Suprapubic skin (tissue), 4 donors: ENCODE measurements around the gene RNF227. TPM values are rescaled to one million over a fixed set of nuclear protein-coding genes. Genes with fewer than 3 reads are reported as not detected.

Experiments
- DNase-seq, 2 donors: peaks; one replicate each; pipeline ENCODE4 v3.0.0-alpha.2; 2019; ENCODE audit warnings: low spot score in 2 of 2
- H3K27ac ChIP-seq: fragments of 200-600 bp; sonication (generic); one replicate; pipeline ENCODE4 v1.5.1; 2019
- H3K27me3 ChIP-seq: fragments of 200-600 bp; sonication (generic); one replicate; pipeline ENCODE4 v1.5.1; 2019
- H3K36me3 ChIP-seq: fragments of 200-600 bp; sonication (generic); one replicate; pipeline ENCODE4 v1.5.1; 2019
- H3K4me1 ChIP-seq: fragments of 200-600 bp; sonication (generic); one replicate; pipeline ENCODE4 v1.5.1; 2019
- H3K4me3 ChIP-seq: fragments of 200-600 bp; sonication (generic); one replicate; pipeline ENCODE4 v1.5.1; 2019; ENCODE audit warnings: mild to moderate bottlenecking
- H3K9me3 ChIP-seq: fragments of 200-600 bp; sonication (generic); one replicate; pipeline ENCODE4 v1.5.1; 2019
- EP300 ChIP-seq: sonication (generic); formaldehyde crosslinking; IDR thresholded peaks from one replicate; pipeline ENCODE4 v1.6.1; 2017; ENCODE audit warnings: antibody characterized with exemption
- POLR2A ChIP-seq, 2 donors: fragments of 450-650 bp; IDR thresholded peaks; one replicate each; pipeline ENCODE4 v1.6.1; 2017; ENCODE audit warnings: antibody characterized with exemption in 2 of 2, mild to moderate bottlenecking in 2 of 2, moderate library complexity in 2 of 2
- POLR2AphosphoS5 ChIP-seq, 3 donors: sonication (generic); formaldehyde crosslinking; IDR thresholded peaks; one replicate each; pipeline ENCODE4 v1.6.1; 2017; ENCODE audit warnings: antibody characterized with exemption in 3 of 3
- WGBS: methylation state at CpG from one replicate; pipeline ENCODE4 v1.1.5; 2018; 5-methylcytosine and 5-hydroxymethylcytosine counted together
- total RNA-seq, 4 donors: library from RNA; depleted of rRNA; stranded (reverse); fragments of >200 nt; gene quantifications; one replicate each; pipeline ENCODE4 v1.1.0, GENCODE V29; 2016
- TF ChIP-seq, protein P1 (sequence below), 2 donors: fragments of 200-600 bp in 1 of 2; fragments of 450-650 bp in 1 of 2; sonication (generic) in 1 of 2; IDR thresholded peaks; one replicate each; pipeline ENCODE4 v1.5.1; 2016 to 2019; ENCODE audit warnings: antibody characterized with exemption in 2 of 2, mild to moderate bottlenecking in 1 of 2, moderate library complexity in 1 of 2

Gene RNF227
- 10 to 100 TPM; 51.1 to 66.3 (median 57.3) TPM for total RNA-seq

DNA sequence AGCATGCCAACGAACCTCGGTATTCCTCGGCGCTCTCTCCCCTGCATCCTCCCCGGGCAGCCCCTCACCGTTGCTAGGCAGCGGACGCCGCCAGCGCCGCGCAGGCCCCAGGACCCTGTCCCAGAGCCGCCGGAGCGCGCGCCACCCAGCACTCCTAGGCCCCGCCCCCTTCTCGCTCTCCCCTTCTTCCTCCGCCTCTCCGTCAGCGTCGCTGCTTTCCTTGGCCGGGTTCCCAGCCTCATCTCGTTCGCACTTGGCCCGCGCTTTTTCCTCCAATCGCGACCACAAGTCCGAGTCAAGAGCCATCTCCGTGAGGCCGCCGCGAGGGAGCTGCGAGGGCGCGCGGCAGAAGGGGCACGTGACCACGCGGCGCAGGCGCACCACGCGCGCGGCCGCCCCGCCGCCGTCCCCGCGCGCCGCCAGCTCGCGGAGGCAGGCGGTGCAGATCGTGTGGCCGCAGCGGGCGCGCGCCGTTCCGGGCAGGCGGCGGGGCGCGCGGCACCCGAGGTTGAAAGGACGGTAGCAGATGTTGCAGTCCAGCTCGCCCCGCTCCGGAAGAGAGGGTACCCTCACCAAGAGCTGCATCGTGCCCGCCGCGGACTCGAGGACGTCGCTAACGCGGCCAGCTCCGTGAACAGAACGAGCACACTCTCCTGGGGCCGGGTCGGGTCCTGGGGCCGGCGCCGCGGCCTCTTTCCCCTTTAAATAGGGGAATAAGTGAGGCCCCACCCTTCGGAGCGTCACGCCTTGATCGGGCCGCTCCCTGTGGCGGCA is at the start of gene RNF227:
RNF227 (minus strand) TSS at position 679 of the 774 bp plus-strand sequence; CDS start at position 585, 94 bp downstream.
- H3K4me3 ChIP-seq = peak within 1 kb of the TSS; percentile 63
- under 1% methylated on average over 27 of the region's 100 CpGs for WGBS
- H3K4me1 ChIP-seq = peaks cover 37% of the 10 kb centered on the region
- H3K27me3 ChIP-seq = no peaks in the 10 kb centered on the region
- peak within 1 kb of the TSS; percentile 97 for H3K27ac ChIP-seq
- H3K9me3 ChIP-seq = no peaks in the 10 kb centered on the region
- TF ChIP-seq, protein P1, sequence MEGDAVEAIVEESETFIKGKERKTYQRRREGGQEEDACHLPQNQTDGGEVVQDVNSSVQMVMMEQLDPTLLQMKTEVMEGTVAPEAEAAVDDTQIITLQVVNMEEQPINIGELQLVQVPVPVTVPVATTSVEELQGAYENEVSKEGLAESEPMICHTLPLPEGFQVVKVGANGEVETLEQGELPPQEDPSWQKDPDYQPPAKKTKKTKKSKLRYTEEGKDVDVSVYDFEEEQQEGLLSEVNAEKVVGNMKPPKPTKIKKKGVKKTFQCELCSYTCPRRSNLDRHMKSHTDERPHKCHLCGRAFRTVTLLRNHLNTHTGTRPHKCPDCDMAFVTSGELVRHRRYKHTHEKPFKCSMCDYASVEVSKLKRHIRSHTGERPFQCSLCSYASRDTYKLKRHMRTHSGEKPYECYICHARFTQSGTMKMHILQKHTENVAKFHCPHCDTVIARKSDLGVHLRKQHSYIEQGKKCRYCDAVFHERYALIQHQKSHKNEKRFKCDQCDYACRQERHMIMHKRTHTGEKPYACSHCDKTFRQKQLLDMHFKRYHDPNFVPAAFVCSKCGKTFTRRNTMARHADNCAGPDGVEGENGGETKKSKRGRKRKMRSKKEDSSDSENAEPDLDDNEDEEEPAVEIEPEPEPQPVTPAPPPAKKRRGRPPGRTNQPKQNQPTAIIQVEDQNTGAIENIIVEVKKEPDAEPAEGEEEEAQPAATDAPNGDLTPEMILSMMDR (IDR thresholded peaks at IDR 0.05) = peak in 1 of 2 donors; percentile 5
- TF ChIP-seq POLR2A (IDR thresholded peaks at IDR 0.05) = peak in 1 of 2 donors; percentile 49
- peak in 2 of 3 donors; percentile 42 to 77 for TF ChIP-seq POLR2AphosphoS5 (IDR thresholded peaks at IDR 0.05)
- TF ChIP-seq EP300 = no peak
- peaks cover 15% of the 10 kb centered on the region for H3K36me3 ChIP-seq
- peak; percentile 94 to 96 for DNase-seq

- Histone ChIP-seq H3K4me1 (no peaks in the 10 kb centered on the region), H3K4me3 (no peak overlapping the region), H3K36me3 (no peaks in the 10 kb centered on the region), H3K9me3 (no peaks in the 10 kb centered on the region), H3K27me3 (peaks cover 7% of the 10 kb centered on the region), H3K27ac (no peak overlapping the region)
- DNase-seq = no peak
- TF ChIP-seq EP300 = no peak
- no peak for TF ChIP-seq POLR2A (IDR thresholded peaks at IDR 0.05)
- TF ChIP-seq, protein P1 (IDR thresholded peaks at IDR 0.05) = no peak
- TF ChIP-seq POLR2AphosphoS5 (IDR thresholded peaks at IDR 0.05) = no peak
- 30% methylated on average over 2 of the region's 2 CpGs for WGBS
Observed at GRCh38 chr17:7961421-7961820, 45.3 kb upstream of the RNF227 start.

DNA sequence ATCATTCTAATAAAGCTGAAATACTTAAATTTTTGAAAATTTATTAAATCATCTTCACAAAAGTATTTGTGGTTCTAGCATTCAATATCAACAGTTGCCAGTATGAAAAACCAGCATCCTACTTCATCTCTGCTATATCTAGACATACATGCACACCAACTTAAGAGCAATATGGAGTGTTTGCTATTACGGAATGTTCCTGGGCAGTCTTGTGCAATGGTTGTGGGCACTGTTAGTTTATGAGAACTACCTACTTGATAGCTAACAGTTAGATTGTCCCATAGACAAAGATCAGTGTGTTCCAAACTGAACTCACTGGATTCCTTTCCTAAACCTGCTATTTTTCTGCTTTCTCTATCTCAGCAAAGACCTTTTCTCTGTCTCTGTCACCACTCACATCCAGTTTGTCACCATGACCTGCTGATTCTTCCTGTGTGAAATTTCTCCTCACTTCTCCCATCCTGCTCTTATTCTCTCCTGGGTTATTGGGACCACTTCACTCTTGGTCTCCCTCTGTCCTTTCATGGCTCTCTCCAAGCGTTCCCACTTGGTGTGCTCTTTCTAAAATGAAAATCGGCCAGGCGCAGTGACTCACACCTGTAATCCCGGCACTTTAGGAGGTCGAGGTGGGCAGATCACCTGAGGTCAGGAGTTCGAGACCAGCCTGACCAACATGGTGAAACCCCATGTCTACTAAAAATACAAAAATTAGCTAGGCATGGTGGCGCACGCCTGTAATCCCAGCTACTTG is 43.6 kb upstream of the RNF227 start:
- no peak overlapping the region for H3K27ac ChIP-seq
- no peaks in the 10 kb centered on the region for H3K4me1 ChIP-seq
- H3K4me3 ChIP-seq = no peak overlapping the region
- 88% methylated on average over 9 of the region's 9 CpGs for WGBS
- no peaks in the 10 kb centered on the region for H3K9me3 ChIP-seq
- peaks cover 7% of the 10 kb centered on the region for H3K27me3 ChIP-seq
- TF ChIP-seq EP300 (no peak), POLR2A (IDR thresholded peaks at IDR 0.05) (no peak), POLR2AphosphoS5 (IDR thresholded peaks at IDR 0.05) (no peak)
- TF ChIP-seq, protein P1 (IDR thresholded peaks at IDR 0.05) = no peak
- H3K36me3 ChIP-seq = no peaks in the 10 kb centered on the region
- DNase-seq = no peak

- no peak overlapping the region for H3K4me3 ChIP-seq
- peaks cover 7% of the 10 kb centered on the region for H3K27me3 ChIP-seq
- WGBS = 76% methylated on average over 11 of the region's 11 CpGs
- TF ChIP-seq EP300 = no peak
- no peak for TF ChIP-seq POLR2AphosphoS5 (IDR thresholded peaks at IDR 0.05)
- TF ChIP-seq, protein P1 (IDR thresholded peaks at IDR 0.05) = no peak
- no peak for TF ChIP-seq POLR2A (IDR thresholded peaks at IDR 0.05)
- H3K27ac ChIP-seq = no peak overlapping the region
- H3K36me3 ChIP-seq = peaks cover 2% of the 10 kb centered on the region
- no peak for DNase-seq
- no peaks in the 10 kb centered on the region for H3K4me1 ChIP-seq
- H3K9me3 ChIP-seq = no peaks in the 10 kb centered on the region
Observed at GRCh38 chr17:7956228-7956965, 40.3 kb upstream of the RNF227 start.
